Neutrophil (primary cell): ENCODE data around the gene EEPD1.

Experiments
- H3K27ac ChIP-seq: fragments of 200-600 bp; sonication (generic); 2 replicates; pipeline ENCODE4 v1.5.1; 2016; ENCODE audit warnings: mild to moderate bottlenecking, moderate library complexity
- H3K27me3 ChIP-seq: fragments of 200-600 bp; sonication (generic); 2 replicates; pipeline ENCODE4 v1.6.0; 2016; ENCODE audit warnings: mild to moderate bottlenecking
- H3K36me3 ChIP-seq: fragments of 200-600 bp; sonication (generic); 2 replicates; pipeline ENCODE4 v1.5.1; 2017
- H3K4me1 ChIP-seq, 2 experiments: fragments of 200-600 bp in 1 of 2; sonication (generic) in 1 of 2; 1 replicate in 1 of 2; 2 replicates in 1 of 2; pipeline versions ENCODE4 v1.5.1 to v1.6.1; 2013 to 2016; ENCODE audit warnings: low read depth in 1 of 2, low read length in 1 of 2, mild to moderate bottlenecking in 1 of 2, moderate library complexity in 1 of 2; ENCODE audit not compliant: control insufficient read depth in 1 of 2, insufficient read depth in 1 of 2
- H3K4me3 ChIP-seq, 2 experiments: fragments of 200-600 bp in 1 of 2; sonication (generic) in 1 of 2; 1 replicate in 1 of 2; 2 replicates in 1 of 2; pipeline ENCODE4 v1.5.1; 2013 to 2016; ENCODE audit warnings: low read depth in 1 of 2, low read length in 1 of 2, mild to moderate bottlenecking in 1 of 2, moderate library complexity in 1 of 2
- H3K9me3 ChIP-seq: fragments of 200-600 bp; sonication (generic); 2 replicates; pipeline ENCODE4 v1.5.1; 2016
- TF ChIP-seq, protein P1 (sequence below): fragments of 200-600 bp; sonication (generic); IDR thresholded peaks from 2 replicates; pipeline ENCODE4 v1.5.1; 2016; ENCODE audit warnings: antibody characterized with exemption

The EEPD1 gene

DNA sequence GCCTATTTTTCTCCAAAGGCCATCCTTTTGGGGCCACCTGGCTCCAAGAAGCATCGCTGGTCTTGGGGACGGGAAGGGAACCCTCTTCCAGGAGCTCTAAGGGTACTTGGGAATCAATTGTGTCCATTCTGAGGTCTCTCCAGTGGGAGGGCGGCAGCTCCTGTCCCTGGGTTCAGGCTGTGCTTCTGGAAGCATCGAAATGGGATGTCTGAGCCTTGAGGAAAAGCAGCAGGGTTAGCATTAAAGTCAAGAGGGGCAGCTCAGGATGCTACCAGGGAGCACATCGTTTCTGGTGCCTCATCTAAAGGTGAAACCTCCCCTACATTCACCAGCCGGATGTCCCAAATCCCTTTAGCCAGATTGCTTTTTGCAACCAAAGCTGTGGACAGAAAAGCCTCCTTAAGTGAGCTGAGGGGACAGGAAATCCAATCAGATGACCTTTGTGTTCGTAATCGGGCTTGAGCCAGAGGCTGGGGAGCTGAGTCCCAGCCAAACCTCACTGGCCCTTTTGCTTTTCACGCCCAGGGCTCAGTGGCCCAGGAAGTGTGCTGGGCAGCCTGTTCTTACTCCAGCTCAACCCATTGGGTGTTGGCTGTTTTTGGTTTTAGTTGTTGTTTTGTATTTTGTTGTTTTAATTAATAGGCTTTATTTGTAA lies 147.8 kb downstream of the EEPD1 start:
- no peaks in the 10 kb centered on the region for H3K9me3 ChIP-seq
- TF ChIP-seq, protein P1, sequence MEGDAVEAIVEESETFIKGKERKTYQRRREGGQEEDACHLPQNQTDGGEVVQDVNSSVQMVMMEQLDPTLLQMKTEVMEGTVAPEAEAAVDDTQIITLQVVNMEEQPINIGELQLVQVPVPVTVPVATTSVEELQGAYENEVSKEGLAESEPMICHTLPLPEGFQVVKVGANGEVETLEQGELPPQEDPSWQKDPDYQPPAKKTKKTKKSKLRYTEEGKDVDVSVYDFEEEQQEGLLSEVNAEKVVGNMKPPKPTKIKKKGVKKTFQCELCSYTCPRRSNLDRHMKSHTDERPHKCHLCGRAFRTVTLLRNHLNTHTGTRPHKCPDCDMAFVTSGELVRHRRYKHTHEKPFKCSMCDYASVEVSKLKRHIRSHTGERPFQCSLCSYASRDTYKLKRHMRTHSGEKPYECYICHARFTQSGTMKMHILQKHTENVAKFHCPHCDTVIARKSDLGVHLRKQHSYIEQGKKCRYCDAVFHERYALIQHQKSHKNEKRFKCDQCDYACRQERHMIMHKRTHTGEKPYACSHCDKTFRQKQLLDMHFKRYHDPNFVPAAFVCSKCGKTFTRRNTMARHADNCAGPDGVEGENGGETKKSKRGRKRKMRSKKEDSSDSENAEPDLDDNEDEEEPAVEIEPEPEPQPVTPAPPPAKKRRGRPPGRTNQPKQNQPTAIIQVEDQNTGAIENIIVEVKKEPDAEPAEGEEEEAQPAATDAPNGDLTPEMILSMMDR = no peak
- no peaks in the 10 kb centered on the region for H3K27me3 ChIP-seq
- peaks cover 7 to 8% of the 10 kb centered on the region in 2 experiments for H3K4me1 ChIP-seq
- no peak overlapping the region for H3K4me3 ChIP-seq
- peaks cover 67% of the 10 kb centered on the region for H3K36me3 ChIP-seq
- H3K27ac ChIP-seq = no peak overlapping the region

- Histone ChIP-seq H3K9me3 (no peaks in the 10 kb centered on the region), H3K36me3 (peaks cover 61% of the 10 kb centered on the region), H3K4me3 (no peak overlapping the region), H3K27me3 (no peaks in the 10 kb centered on the region), H3K27ac (no peak overlapping the region), H3K4me1 (peaks cover 7 to 8% of the 10 kb centered on the region in 2 experiments)
- TF ChIP-seq, protein P1 = no peak
Measured at GRCh38 chr7:36301914-36302771, 149.1 kb downstream of the EEPD1 start.

DNA sequence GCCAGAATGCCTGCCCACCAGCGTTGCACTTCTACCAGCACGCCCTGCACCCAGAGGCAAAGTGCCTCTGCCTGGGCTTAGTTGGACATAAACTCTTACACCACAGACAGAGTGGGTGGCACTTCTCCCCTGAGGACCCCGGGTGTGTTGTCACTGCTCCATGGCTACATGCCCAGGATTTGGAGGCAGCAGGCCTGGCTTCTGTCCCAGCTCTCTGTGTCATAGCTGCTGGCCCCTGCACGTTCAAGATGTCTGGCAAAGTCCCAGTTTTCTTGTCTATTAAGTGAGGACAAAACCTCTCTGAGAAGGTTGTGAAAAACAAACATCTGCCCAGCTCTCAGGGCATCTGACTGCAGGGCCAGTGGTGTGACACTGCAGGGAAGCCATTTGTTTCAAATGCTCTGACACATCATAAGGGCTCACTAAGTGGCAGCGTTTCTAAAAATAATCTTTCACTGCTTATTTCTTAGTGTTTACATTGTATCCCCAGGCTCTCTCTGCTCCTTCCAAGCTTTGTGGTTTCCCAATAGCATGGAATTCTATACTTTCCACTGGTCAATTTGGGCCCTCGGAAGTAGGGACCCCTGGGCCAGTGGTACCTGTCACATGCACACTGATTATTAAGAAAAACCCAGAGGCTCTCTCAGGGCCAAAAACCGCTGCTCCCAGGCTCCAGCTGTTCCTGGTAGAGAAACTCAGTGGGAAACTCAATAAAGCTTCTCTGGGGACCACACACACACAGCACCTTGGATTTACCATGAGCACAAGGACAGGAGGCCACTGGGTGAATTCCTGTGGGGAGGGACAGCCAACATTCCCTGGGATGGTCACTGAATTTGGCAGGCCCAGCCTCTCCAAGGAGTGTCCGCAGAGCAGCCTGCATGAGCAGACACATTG lies 150.4 kb downstream of the EEPD1 start:
- H3K27ac ChIP-seq = no peak overlapping the region
- H3K4me3 ChIP-seq = no peak overlapping the region
- peaks cover 48% of the 10 kb centered on the region for H3K36me3 ChIP-seq

DNA sequence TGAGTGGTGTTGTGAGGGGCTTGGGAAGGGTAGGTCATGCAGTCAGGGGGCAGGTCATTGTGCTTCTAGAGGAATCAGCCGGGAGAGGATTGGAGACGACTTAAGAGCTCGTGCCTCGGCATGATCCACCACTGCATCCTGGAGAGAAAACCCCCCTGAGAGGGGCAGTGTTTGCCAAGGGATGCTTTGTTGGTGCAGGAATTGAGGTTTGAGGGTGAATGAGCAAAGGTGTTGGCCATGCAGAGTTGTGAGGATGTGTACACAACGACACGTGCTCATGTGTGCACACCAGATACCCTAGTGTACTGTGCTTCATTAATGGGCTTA lies 151.0 kb downstream of the EEPD1 start:
- Histone ChIP-seq H3K4me3 (no peak overlapping the region), H3K4me1 (no peaks in the 10 kb centered on the region), H3K27me3 (no peaks in the 10 kb centered on the region), H3K36me3 (peaks cover 42% of the 10 kb centered on the region), H3K27ac (peak overlapping the region; percentile 6), H3K9me3 (no peaks in the 10 kb centered on the region)
- TF ChIP-seq, protein P1 = no peak

More for the DNA sequence above, 150.4 kb downstream of the EEPD1 start:
- peaks cover 0 to 1% of the 10 kb centered on the region in 2 experiments for H3K4me1 ChIP-seq
- no peaks in the 10 kb centered on the region for H3K27me3 ChIP-seq
- H3K9me3 ChIP-seq = no peaks in the 10 kb centered on the region
- TF ChIP-seq, protein P1 = no peak

GRCh38 chr7:36305226-36305625 lies 152.2 kb downstream of the EEPD1 start:
- TF ChIP-seq, protein P1 = no peak
- no peak overlapping the region for H3K27ac ChIP-seq
- no peaks in the 10 kb centered on the region for H3K4me1 ChIP-seq
- H3K27me3 ChIP-seq = no peaks in the 10 kb centered on the region
- H3K9me3 ChIP-seq = no peaks in the 10 kb centered on the region
- peaks cover 31% of the 10 kb centered on the region for H3K36me3 ChIP-seq
- H3K4me3 ChIP-seq = no peak overlapping the region
